Glutamatergic neuron (in vitro differentiated cells): ENCODE results near the gene PUS3. TPM values are rescaled to one million over a fixed set of nuclear protein-coding genes. Genes with fewer than 3 reads are reported as not detected.

Experiments used
- DNase-seq: peaks from one replicate; pipeline ENCODE4 v3.0.0; 2022
- H3K27ac Mint-ChIP-seq: one replicate; pipeline ENCODE4 v1.8.0; 2020; ENCODE audit warnings: mild to moderate bottlenecking, mixed read lengths, inconsistent platforms; ENCODE audit not compliant: unreplicated experiment
- H3K27me3 Mint-ChIP-seq: one replicate; pipeline ENCODE4 v1.8.0; 2020; ENCODE audit warnings: mild to moderate bottlenecking, moderate library complexity, mixed read lengths, inconsistent platforms; ENCODE audit not compliant: unreplicated experiment
- H3K36me3 Mint-ChIP-seq: one replicate; pipeline ENCODE4 v1.8.0; 2020; ENCODE audit warnings: mild to moderate bottlenecking, mixed read lengths, inconsistent platforms; ENCODE audit not compliant: unreplicated experiment
- H3K4me1 Mint-ChIP-seq: one replicate; pipeline ENCODE4 v1.8.0; 2020; ENCODE audit warnings: mild to moderate bottlenecking, low read depth, mixed read lengths, inconsistent platforms; ENCODE audit not compliant: unreplicated experiment
- H3K4me3 Mint-ChIP-seq: one replicate; pipeline ENCODE4 v1.8.0; 2020; ENCODE audit warnings: mild to moderate bottlenecking, mixed read lengths, inconsistent platforms; ENCODE audit not compliant: unreplicated experiment
- H3K9me3 Mint-ChIP-seq: one replicate; pipeline ENCODE4 v1.8.0; 2020; ENCODE audit warnings: mild to moderate bottlenecking, moderate library complexity, mixed read lengths, inconsistent platforms; ENCODE audit not compliant: unreplicated experiment
- total RNA-seq: library from RNA; stranded (reverse); fragmentation: NEBNext Ultra II Directional; extraction: Animal tissue kit (Norgen Biotek cat#: 25700); gene quantifications from one replicate; pipeline ENCODE4 v1.2.1, GENCODE V29; 2021; ENCODE audit not compliant: unreplicated experiment
- TF ChIP-seq, protein P1 (sequence below): fragments of 200-600 bp; sonication (generic); IDR thresholded peaks from one replicate; pipeline ENCODE4 v1.5.0; 2021; ENCODE audit not compliant: partially characterized antibody, unreplicated experiment

Gene PUS3
- total RNA-seq, 1 donor from 2014 or later = 12.6 TPM

DNA sequence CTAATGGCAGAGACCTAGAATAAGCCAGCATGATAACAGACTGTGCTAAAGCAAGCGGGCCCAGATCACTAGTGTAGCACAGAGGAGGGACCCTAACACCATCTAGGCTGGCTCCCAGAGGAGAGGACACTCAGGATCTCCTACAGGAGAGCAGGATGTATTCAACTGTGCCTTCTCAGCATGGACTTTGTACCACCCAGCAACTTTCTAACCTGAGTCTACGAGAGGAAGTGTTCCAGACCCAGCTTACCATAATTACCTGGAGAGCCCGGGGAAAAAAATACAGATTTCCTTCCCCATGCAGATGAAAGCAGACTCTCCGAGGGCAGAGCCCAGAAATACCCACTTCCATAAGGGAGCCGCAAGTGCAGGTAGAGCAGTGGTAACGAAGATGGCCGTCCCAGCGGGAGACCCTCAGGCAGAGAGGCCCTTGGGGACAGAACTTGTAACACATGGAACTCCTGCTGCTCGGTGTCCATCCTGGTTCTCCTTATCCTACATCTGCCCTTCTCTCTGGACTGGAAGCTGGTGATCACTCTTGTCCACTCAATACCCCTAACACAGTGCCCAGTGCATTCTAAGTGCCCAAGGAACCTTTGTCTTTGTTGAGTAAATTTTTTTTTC, 21.5 kb upstream of the PUS3 start:
- no peaks in the 10 kb centered on the region for H3K36me3 Mint-ChIP-seq
- no peak overlapping the region for H3K4me3 Mint-ChIP-seq

DNA sequence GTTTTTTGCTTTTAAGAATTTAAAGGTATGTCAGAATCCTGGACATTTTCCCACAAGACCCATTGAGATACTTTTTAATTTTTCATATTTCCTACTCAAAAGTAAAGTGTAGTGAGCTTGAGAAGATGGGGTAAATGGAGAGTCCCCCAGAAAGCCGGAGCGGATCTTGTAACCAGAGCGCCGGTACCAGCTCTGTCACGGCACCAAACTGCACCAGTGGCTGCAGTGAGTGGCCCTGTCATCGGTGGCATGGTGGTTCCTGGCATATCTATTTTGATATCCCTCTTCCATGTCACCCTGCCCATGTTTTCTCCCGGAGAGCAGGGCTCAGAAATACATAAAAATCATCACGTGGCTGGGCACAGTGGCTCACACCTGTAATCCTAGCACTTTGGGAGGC, 20.6 kb upstream of the PUS3 start:
- Mint-ChIP-seq H3K4me1 (peaks cover 31% of the 10 kb centered on the region), H3K27me3 (no peaks in the 10 kb centered on the region), H3K36me3 (no peaks in the 10 kb centered on the region), H3K9me3 (no peaks in the 10 kb centered on the region), H3K4me3 (no peak overlapping the region), H3K27ac (no peak overlapping the region)
- TF ChIP-seq, protein P1, sequence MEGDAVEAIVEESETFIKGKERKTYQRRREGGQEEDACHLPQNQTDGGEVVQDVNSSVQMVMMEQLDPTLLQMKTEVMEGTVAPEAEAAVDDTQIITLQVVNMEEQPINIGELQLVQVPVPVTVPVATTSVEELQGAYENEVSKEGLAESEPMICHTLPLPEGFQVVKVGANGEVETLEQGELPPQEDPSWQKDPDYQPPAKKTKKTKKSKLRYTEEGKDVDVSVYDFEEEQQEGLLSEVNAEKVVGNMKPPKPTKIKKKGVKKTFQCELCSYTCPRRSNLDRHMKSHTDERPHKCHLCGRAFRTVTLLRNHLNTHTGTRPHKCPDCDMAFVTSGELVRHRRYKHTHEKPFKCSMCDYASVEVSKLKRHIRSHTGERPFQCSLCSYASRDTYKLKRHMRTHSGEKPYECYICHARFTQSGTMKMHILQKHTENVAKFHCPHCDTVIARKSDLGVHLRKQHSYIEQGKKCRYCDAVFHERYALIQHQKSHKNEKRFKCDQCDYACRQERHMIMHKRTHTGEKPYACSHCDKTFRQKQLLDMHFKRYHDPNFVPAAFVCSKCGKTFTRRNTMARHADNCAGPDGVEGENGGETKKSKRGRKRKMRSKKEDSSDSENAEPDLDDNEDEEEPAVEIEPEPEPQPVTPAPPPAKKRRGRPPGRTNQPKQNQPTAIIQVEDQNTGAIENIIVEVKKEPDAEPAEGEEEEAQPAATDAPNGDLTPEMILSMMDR = no peak
- no peak for DNase-seq

More for the DNA sequence above, 21.5 kb upstream of the PUS3 start:
- Mint-ChIP-seq H3K9me3 (no peaks in the 10 kb centered on the region), H3K27ac (no peak overlapping the region), H3K27me3 (no peaks in the 10 kb centered on the region), H3K4me1 (peaks cover 31% of the 10 kb centered on the region)
- TF ChIP-seq, protein P1 = no peak
- DNase-seq = no peak

DNA sequence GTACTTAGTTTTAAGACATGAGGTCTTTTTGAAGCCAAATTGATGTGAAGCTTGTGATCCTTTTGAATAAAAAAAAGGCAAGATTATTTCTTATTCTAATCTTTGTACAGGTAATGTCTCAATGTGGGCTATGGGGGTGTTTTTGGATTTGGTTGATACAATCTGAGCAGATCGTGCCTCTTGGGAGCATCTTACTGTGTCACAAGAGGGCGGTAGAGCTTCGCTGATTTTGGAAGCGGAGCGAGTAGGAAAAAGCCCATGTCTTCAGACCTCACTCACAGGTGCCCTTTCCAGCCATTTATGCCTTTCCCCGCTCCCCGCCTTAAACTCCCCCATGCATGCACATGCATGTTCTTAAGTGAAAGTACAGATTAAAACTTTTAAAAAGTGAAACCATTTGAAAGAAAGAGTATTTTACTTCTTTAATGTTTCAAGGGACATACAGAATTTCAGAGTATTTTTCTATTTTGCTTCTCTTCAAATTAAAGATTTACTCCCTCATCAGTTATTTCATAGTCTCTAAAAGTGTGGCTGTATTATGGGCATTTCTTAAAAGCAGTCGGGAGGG, 20.1 kb upstream of the PUS3 start:
- Mint-ChIP-seq H3K36me3 (no peaks in the 10 kb centered on the region), H3K27me3 (no peaks in the 10 kb centered on the region), H3K27ac (no peak overlapping the region), H3K4me3 (no peak overlapping the region), H3K9me3 (no peaks in the 10 kb centered on the region), H3K4me1 (peaks cover 31% of the 10 kb centered on the region)
- peak; percentile 70 for DNase-seq
- TF ChIP-seq, protein P1 = peak; percentile 48

DNA sequence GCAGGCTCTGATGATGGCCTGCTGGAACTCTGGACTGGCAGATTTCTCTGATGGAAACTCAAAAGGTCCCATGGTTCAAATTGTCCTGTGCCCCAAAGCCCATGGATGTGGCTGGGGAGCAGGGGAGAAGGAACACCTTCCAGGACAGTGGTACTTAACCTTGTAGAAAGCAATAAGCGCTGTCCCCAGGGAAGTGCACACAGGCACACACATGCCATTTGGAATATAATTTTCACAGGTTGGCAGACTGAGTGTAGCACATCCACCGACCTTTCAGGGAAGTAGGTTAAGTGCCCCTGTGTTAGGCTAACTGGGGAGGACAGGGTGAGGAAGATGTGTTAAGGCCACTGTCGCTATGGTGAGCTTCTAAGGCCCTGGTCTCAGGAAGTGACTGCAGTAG, 19.1 kb upstream of the PUS3 start:
- no peaks in the 10 kb centered on the region for H3K9me3 Mint-ChIP-seq
- peaks cover 31% of the 10 kb centered on the region for H3K4me1 Mint-ChIP-seq
- no peaks in the 10 kb centered on the region for H3K36me3 Mint-ChIP-seq
- no peaks in the 10 kb centered on the region for H3K27me3 Mint-ChIP-seq
- TF ChIP-seq, protein P1 = no peak
- DNase-seq = no peak
- no peak overlapping the region for H3K27ac Mint-ChIP-seq
- no peak overlapping the region for H3K4me3 Mint-ChIP-seq

DNA sequence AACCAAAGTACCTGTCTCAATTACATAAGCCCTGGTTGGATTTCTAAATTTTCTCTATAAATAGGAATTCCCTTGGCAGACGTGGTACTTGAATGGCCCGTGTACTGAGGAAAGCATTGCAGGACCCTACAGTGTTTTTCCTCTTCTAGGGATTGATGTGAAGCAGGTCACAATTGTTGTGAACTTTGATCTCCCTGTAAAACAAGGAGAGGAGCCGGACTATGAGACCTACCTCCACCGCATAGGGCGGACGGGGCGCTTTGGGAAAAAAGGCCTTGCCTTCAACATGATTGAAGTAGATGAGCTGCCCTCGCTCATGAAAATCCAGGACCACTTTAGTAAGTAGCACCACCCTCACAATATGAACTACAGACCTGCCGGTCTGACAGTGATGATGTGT, 18.0 kb upstream of the PUS3 start:
- Mint-ChIP-seq H3K27me3 (no peaks in the 10 kb centered on the region), H3K9me3 (no peaks in the 10 kb centered on the region), H3K4me1 (peaks cover 26% of the 10 kb centered on the region), H3K27ac (no peak overlapping the region), H3K36me3 (no peaks in the 10 kb centered on the region), H3K4me3 (no peak overlapping the region)
- TF ChIP-seq, protein P1 = no peak
- DNase-seq = no peak
